Measurements from ENCODE around the gene PRSS53.

Gene PRSS53

DNA sequence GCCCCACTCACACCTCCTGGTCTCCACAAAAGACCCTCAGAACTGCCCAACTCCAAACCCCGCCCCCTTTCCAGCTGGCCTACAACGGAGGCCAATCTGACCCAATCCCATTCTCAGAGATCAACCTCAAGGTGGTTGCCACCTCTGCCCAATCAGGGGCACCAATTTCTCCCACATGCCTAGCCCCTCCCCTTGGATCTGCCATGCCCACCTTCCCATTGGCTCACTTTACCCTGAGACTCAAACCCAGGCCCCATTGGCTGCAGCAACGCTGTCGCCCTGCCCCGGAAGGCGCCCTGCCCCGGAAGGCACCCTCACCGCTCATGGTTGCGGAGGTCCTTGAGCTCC is 25.3 kb downstream of the PRSS53 start:
- Histone ChIP-seq H3K36me3 (ENCODE audit: insufficient read depth, low read length) (peaks cover 36% of the 10 kb centered on the region; the same call in 1 of the 2 replicates), H3K79me2 (ENCODE audit: insufficient read depth, low read length) (peaks cover 27% of the 10 kb centered on the region; the same call in 1 of the 2 replicates)
- TF ChIP-seq, protein P1, sequence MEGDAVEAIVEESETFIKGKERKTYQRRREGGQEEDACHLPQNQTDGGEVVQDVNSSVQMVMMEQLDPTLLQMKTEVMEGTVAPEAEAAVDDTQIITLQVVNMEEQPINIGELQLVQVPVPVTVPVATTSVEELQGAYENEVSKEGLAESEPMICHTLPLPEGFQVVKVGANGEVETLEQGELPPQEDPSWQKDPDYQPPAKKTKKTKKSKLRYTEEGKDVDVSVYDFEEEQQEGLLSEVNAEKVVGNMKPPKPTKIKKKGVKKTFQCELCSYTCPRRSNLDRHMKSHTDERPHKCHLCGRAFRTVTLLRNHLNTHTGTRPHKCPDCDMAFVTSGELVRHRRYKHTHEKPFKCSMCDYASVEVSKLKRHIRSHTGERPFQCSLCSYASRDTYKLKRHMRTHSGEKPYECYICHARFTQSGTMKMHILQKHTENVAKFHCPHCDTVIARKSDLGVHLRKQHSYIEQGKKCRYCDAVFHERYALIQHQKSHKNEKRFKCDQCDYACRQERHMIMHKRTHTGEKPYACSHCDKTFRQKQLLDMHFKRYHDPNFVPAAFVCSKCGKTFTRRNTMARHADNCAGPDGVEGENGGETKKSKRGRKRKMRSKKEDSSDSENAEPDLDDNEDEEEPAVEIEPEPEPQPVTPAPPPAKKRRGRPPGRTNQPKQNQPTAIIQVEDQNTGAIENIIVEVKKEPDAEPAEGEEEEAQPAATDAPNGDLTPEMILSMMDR (conservative IDR thresholded peaks at IDR 0.05; ENCODE audit: low read length): no peak
- no peak for TF ChIP-seq EZH2phosphoT487 (IDR thresholded peaks at IDR 0.05; ENCODE audit: borderline replicate concordance)

DNA sequence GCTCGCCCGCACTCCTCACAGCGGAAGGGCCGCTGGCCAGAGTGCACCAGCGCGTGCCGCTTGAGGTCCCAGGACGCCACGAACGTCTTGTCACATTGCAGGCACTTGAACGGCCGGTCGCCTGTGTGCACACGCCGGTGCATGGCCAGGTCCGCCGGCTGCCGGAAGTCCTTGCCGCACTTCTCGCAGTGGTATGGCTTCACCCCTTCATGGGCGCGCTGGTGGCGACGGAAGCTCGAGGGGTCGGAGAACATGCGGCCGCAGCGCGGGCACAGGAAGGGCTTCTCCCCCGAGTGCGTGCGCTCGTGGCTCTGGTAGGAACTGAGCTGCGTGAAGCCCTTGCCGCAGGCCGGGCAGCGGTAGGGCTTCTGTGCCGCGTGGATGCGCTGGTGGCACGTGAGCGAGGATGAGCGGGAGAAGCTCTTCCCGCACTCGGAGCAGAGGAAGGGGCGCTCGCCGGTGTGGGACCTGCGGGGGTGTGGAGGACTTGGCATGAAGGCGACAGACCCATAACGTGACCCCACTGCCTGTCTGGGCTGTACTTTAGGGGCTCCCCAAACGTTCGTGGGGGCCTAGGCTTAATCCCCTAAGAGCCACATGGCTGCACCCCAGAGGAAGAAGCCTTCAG is 26.8 kb downstream of the PRSS53 start:
- H3K4me1 ChIP-seq (ENCODE audit: insufficient read depth, low read length, poor library complexity, severe bottlenecking): peaks cover 24% of the 10 kb centered on the region
- H3K27me3 ChIP-seq (ENCODE audit: insufficient read depth, low read length, poor library complexity, severe bottlenecking): no peaks in the 10 kb centered on the region
- TF ChIP-seq EZH2phosphoT487 (IDR thresholded peaks at IDR 0.05; ENCODE audit: borderline replicate concordance): no peak
- TF ChIP-seq, protein P1 (conservative IDR thresholded peaks at IDR 0.05; ENCODE audit: low read length): no peak
- H3K9me2 ChIP-seq (replicated peaks; ENCODE audit: low read depth, low read length): no peaks in the 10 kb centered on the region
- no peak overlapping the region for H3K4me3 ChIP-seq (ENCODE audit: low read length, poor library complexity, severe bottlenecking)
- H3K79me2 ChIP-seq (ENCODE audit: insufficient read depth, low read length): peaks cover 14% of the 10 kb centered on the region; the same call in 1 of the 2 replicates
- H2AFZ ChIP-seq (ENCODE audit: low read length): no peak overlapping the region
- H4K20me1 ChIP-seq (ENCODE audit: insufficient read depth, low read length, poor library complexity, severe bottlenecking): peaks cover 4% of the 10 kb centered on the region
- no peak overlapping the region for H3K9ac ChIP-seq (ENCODE audit: low read depth, low read length, poor library complexity, severe bottlenecking)
- H3K9me3 ChIP-seq (ENCODE audit: insufficient read depth, low read depth, low read length): no peaks in the 10 kb centered on the region
- H3K4me2 ChIP-seq (ENCODE audit: low read depth, low read length, poor library complexity, severe bottlenecking): no peak overlapping the region
- H3K36me3 ChIP-seq (ENCODE audit: insufficient read depth, low read length): peaks cover 36% of the 10 kb centered on the region; the same call in 1 of the 2 replicates
- 0 out of 2 replicates have a peak, but pooled peaks cover 5% of the 10 kb centered on the region for H3F3A ChIP-seq (ENCODE audit: low read depth)

More for the DNA sequence above, 25.3 kb downstream of the PRSS53 start:
- Histone ChIP-seq H3K9me2 (replicated peaks; ENCODE audit: low read depth, low read length) (no peaks in the 10 kb centered on the region), H3F3A (ENCODE audit: low read depth) (0 out of 2 replicates have a peak, but pooled peaks cover 5% of the 10 kb centered on the region), H3K4me2 (ENCODE audit: low read depth, low read length, poor library complexity, severe bottlenecking) (peak overlapping the region; percentile 75), H3K4me3 (ENCODE audit: low read length, poor library complexity, severe bottlenecking) (no peak overlapping the region), H3K4me1 (ENCODE audit: insufficient read depth, low read length, poor library complexity, severe bottlenecking) (peaks cover 24% of the 10 kb centered on the region), H2AFZ (ENCODE audit: low read length) (no peak overlapping the region), H3K9me3 (ENCODE audit: insufficient read depth, low read depth, low read length) (no peaks in the 10 kb centered on the region), H3K9ac (ENCODE audit: low read depth, low read length, poor library complexity, severe bottlenecking) (no peak overlapping the region), H3K27me3 (ENCODE audit: insufficient read depth, low read length, poor library complexity, severe bottlenecking) (no peaks in the 10 kb centered on the region), H4K20me1 (ENCODE audit: insufficient read depth, low read length, poor library complexity, severe bottlenecking) (peaks cover 8% of the 10 kb centered on the region)

DNA sequence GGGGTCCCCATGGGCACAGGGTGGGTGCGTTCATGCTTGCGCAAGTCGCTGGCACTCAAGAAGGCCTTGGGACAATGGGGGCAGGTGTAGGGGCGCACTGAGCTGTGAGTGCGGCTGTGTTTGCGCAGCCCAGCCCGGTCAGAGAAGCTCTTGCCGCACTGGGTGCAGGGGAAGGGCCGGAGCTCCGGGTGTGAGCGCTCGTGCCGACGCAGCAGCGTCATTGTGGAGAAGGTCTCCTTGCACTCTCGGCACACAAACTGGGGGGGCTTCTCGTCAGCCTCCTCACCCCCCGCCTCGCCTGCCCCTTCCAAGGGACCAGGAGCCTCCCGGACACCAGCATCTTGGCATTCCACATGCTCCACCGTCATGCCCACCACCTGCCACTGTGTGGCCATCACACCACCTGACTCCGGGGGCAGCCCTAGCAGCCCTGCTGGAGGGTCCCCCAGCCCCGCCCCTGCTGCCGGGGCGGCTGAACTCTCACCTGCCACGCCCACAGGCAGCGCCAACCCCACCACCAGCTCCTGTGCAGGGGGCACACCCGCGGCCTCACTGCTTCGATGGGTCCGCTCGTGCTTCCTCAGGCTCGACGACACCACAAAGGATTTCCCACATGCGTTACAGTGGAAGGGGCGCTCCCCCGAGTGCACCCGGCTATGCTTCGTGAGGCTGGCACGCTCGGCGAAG is 27.5 kb downstream of the PRSS53 start:
- peaks cover 3% of the 10 kb centered on the region for H4K20me1 ChIP-seq (ENCODE audit: insufficient read depth, low read length, poor library complexity, severe bottlenecking)
- H3K9me2 ChIP-seq (replicated peaks; ENCODE audit: low read depth, low read length): no peaks in the 10 kb centered on the region
- peaks cover 36% of the 10 kb centered on the region; the same call in 1 of the 2 replicates for H3K36me3 ChIP-seq (ENCODE audit: insufficient read depth, low read length)
- no peak overlapping the region for H3K4me2 ChIP-seq (ENCODE audit: low read depth, low read length, poor library complexity, severe bottlenecking)
- no peak overlapping the region for H3K9ac ChIP-seq (ENCODE audit: low read depth, low read length, poor library complexity, severe bottlenecking)
- TF ChIP-seq, protein P1 (conservative IDR thresholded peaks at IDR 0.05; ENCODE audit: low read length): no peak
- no peak for TF ChIP-seq EZH2phosphoT487 (IDR thresholded peaks at IDR 0.05; ENCODE audit: borderline replicate concordance)
- peaks cover 24% of the 10 kb centered on the region for H3K4me1 ChIP-seq (ENCODE audit: insufficient read depth, low read length, poor library complexity, severe bottlenecking)
- peaks cover 8% of the 10 kb centered on the region; the same call in 1 of the 2 replicates for H3K79me2 ChIP-seq (ENCODE audit: insufficient read depth, low read length)
- 0 out of 2 replicates have a peak, but pooled peaks cover 5% of the 10 kb centered on the region for H3F3A ChIP-seq (ENCODE audit: low read depth)
- H2AFZ ChIP-seq (ENCODE audit: low read length): no peak overlapping the region
- no peak overlapping the region for H3K4me3 ChIP-seq (ENCODE audit: low read length, poor library complexity, severe bottlenecking)
- H3K9me3 ChIP-seq (ENCODE audit: insufficient read depth, low read depth, low read length): no peaks in the 10 kb centered on the region
- no peaks in the 10 kb centered on the region for H3K27me3 ChIP-seq (ENCODE audit: insufficient read depth, low read length, poor library complexity, severe bottlenecking)

Measured in Loucy (cell line).